ENCODE measurements around the gene HSD17B7.
"Not testable (repeated sequence)": the region's sequence is repeated elsewhere in the genome, so short reads cannot be mapped to it uniquely, and the experiment has no call there.

HSD17B7 gene

GRCh38 chr1:162790303-162790984 lies at the start of gene HSD17B7:
Gene HSD17B7, plus strand, starts transcription at chr1:162790702. Its CDS starts 99 bp downstream, at chr1:162790801.
- DNase-seq (ENCODE audit: low read depth, low spot score) = peak; percentile 43

DNA sequence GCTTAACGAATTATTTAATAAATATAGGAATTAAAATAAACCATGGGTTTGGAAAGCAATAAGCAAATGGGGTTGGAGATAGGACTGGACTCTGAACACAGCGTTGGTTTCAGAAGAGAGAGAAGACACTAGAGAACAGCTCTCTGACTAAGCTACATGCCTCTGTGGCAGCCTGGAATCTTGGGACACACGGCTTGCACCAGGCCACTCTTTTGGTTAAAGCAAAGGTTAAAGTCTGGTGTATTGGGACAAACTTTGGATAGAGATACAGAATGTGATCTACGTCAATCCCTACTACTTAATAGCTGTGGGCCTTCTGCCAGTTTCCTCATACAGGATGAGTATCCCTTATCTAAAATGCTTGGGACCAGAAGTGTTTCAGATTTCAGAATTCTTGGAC lies 49.7 kb upstream of the HSD17B7 start:
- no peak for DNase-seq (ENCODE audit: low read depth, low spot score)

DNA sequence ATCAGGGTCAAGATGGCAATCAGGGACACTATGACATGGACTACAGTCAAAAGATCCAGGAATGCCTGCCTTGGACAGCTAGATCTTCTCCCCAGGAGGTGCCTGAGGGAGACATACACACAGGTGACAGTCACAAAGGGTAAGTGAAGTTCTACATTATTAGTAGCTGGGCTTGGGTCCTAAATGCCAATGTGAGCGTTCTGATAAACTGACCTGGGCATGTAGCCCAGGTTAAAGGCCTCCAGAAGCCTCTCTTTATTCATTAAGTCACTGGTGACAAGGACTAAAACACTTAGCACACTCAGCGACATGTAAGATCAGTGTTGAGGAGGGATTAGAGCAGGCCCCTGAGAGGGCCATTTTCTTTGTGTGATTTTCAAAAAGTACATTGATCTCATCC lies 48.9 kb upstream of the HSD17B7 start:
- no peak for DNase-seq (ENCODE audit: low read depth, low spot score)

DNA sequence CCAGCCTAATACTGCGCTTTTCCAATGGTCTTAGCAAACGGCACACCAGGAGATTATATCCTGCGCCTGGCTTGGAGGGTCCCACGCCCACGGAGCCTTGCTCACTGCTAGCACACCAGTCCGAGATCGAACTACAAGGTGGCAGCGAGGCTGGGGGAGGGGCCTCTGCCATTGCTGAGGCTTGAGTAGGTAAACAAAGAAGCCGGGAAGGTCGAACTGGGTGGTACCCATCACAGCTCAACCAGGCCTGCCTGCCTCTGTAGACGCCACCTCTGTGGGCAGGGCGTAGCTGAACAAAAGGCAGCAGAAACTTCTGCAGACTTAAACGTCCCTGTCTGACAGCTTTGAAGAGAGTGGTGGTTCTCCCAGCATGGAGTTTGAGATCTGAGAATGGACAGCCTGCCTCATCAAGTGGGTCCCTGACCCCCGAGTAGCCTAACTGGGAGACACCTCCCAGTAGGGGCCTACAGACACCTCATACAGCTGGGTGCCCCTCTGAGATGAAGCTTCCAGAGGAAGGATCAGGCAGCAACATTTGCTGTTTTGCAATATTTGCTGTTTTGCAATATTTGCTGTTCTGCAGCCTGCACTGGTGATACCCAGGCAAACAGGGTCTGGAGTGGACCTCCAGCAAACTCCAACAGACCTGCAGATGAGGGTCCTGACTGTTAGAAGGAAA lies 44.1 kb upstream of the HSD17B7 start:
- not testable (repeated sequence) for DNase-seq (ENCODE audit: low read depth, low spot score)

- DNase-seq (ENCODE audit: low read depth, low spot score) = no peak
Measured at GRCh38 chr1:162753001-162753658, 37.4 kb upstream of the HSD17B7 start.

GRCh38 chr1:162753998-162754585 lies 36.4 kb upstream of the HSD17B7 start:
- no peak for DNase-seq (ENCODE audit: low read depth, low spot score)

GRCh38 chr1:162755306-162755705 lies 35.2 kb upstream of the HSD17B7 start:
- DNase-seq (ENCODE audit: low read depth, low spot score) = no peak

GRCh38 chr1:162756523-162756922 lies 34.0 kb upstream of the HSD17B7 start:
- DNase-seq (ENCODE audit: low read depth, low spot score) = no peak

- DNase-seq (ENCODE audit: low read depth, low spot score) = no peak
Measured at GRCh38 chr1:162757476-162757875, 33.0 kb upstream of the HSD17B7 start.

DNA sequence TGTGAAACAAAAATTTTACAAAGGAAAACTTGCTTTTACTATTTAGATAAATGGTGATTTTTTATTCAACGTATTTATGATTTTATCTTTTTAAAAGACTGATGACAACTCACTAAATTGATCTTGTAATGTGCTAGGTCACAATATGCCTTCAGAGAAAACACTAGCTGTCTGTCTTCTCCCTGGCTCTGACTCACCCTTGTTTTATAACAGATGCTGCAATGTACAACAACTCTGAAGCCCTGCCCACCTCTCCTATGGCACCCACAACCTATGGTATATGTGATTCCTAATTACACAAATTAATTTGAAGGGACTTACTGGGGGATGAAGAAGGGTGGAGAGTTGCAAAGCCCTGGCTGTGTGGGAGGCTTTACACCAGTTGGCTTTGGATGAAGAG lies 24.7 kb upstream of the HSD17B7 start:
- DNase-seq (ENCODE audit: low read depth, low spot score) = no peak

- DNase-seq (ENCODE audit: low read depth, low spot score) = no peak
Measured at GRCh38 chr1:162772571-162773154, 17.8 kb upstream of the HSD17B7 start.

DNA sequence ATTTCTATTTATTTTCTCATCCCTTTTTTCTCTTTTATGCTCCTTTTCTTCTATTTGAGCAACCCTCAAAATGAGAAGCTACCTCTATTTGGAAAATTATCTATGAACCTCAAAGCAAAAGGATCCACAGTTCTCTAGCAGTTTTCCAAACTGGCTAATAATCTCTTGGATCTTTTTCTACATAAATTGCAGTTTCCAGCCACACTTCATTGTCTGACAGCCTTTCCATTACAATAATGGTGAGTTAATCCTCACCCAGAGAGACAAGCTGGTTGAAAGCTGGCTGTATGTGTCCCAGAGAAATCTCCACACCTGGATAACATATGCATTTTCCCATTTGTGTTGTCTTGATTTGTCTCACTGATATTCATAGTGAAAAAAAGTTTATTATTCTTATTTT lies 16.5 kb upstream of the HSD17B7 start:
- DNase-seq (ENCODE audit: low read depth, low spot score) = no peak

- no peak for DNase-seq (ENCODE audit: low read depth, low spot score)
Measured at GRCh38 chr1:162779043-162779442, 11.5 kb upstream of the HSD17B7 start.

DNA sequence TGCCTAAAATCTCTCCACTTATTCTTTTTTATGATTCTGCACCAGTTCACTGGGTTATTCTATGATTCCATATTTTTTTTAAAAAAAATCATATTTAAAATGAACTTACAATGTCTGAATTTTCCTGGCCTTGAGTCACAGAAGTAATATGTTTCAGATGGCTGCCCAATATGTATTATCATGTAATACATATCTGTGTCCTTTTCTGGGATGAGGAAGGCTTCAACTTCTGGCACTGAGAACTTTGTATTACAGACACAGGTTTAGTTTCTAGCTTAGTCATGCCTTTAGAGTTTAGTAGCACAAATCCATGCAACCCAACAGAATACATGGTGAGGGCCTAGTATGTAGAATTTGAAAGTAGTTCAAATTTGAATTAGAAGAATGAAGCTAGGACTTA lies 7.8 kb upstream of the HSD17B7 start:
- DNase-seq (ENCODE audit: low read depth, low spot score) = no peak

- not testable (repeated sequence) for DNase-seq (ENCODE audit: low read depth, low spot score)
Measured at GRCh38 chr1:162784926-162785325, 5.6 kb upstream of the HSD17B7 start.

- DNase-seq (ENCODE audit: low read depth, low spot score) = not testable (repeated sequence)
Measured at GRCh38 chr1:162788783-162789182, 1.7 kb upstream of the HSD17B7 start.

- not testable (repeated sequence) for DNase-seq (ENCODE audit: low read depth, low spot score)
Measured at GRCh38 chr1:162790985-162791357, 469 bp downstream of the HSD17B7 start.

- not testable (repeated sequence) for DNase-seq (ENCODE audit: low read depth, low spot score)
Measured at GRCh38 chr1:162794284-162794683, 3.8 kb downstream of the HSD17B7 start.

DNA sequence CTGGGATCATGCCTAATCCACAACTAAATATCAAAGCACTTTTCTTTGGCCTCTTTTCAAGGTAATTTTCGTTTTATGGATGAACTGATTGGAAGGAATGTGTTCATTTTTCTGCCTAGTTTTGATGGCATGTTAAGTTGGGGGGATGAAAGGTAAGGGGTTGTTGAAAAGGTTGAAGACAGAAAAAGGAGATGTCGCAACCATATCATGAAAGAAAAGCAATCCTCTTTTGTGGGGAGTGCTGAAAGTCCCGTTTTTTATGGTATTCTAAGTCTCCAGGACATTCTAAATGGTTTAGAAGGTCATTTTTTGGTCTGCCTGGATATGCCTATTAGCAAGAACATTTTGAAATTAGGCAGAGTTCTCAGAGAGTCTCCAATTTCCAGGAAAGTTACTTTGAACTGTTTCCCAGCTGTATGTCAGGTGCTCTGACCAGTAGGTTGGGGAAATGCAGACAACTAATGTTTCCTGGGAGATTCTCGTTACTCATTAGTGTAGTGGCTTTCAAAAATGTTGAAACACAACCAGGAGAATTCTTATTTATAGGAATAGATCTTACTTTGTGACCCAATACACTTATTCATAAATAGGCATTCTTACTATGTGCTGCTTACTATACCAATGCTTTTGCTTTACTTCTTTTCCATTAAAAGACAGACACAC lies 6.2 kb downstream of the HSD17B7 start:
- not testable (repeated sequence) for DNase-seq (ENCODE audit: low read depth, low spot score)

DNA sequence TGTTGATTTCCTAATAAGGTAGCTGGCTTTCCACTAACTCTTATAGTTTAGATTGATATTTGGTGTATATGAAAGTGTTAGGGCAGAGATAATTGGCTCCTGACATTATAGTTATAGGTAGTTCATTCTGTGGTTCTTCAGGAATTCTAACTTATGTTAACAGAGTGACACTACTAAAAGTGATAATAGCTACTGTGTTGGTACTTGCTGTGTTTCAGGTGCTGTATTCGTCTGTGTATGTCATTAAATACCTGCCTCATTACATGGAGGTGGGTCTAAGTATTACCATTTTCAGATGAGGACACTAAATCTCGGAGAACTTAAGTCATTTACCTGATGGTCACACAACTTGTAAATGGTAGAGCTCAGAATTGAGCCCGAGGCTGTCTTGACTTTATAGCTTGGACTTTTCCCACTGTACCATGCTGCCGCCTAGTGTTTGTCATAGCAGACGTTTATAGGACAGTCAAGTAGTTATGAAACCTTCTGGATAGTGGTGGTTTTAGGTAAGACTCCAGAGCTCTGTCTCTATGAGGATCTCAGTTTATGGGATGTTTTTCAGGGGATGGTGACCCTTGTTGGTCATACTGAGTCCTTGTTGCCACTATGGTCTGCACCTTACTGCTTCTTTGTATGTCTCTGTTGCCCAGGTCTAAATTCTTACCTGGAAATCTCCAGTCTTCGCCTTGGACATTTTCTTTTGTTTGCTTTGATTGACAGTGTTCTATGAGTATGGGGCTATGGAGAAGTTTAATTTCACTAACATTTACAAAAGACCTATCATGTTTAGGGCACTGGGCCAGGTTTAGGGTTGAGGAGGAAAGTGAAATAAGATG lies 9.7 kb downstream of the HSD17B7 start:
- DNase-seq (ENCODE audit: low read depth, low spot score) = not testable (repeated sequence)

DNA sequence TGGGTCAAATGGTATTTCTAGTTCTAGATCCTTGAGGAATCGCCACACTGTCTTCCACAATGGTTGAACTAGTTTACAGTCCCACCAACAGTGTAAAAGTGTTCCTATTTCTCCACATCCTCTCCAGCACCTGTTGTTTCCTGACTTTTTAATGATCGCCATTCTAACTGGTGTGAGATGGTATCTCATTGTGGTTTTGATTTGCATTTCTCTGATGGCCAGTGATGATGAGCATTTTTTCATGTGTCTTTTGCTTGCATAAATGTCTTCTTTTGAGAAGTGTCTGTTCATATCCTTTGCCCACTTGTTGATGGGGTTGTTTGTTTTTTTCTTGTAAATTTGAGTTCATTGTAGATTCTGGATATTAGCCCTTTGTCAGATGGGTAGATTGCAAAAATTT lies 17.0 kb downstream of the HSD17B7 start:
- not testable (repeated sequence) for DNase-seq (ENCODE audit: low read depth, low spot score)

Measured in activated CD4-positive, CD25-positive, alpha-beta regulatory T cell treated with anti-CD3 and anti-CD28 coated beads, Interleukin-2, amount 50 U/mL, for 16 hours (primary cell).